Large intestine (tissue), 3 donors: ENCODE measurements around the gene PDZK1IP1. TPM values are rescaled to one million over a fixed set of nuclear protein-coding genes. Genes with fewer than 3 reads are reported as not detected.
"Not testable (repeated sequence)": the region's sequence is repeated elsewhere in the genome, so short reads cannot be mapped to it uniquely, and the experiment has no call there.

Source experiments
- DNase-seq, 2 donors: peaks; one replicate each; pipeline versions ENCODE4 v3.0.0 to v3.0.0-alpha.2; 2013
- H3K27ac ChIP-seq: one replicate; pipeline ENCODE4 v1.5.1; 2013; ENCODE audit warnings: low read length
- H3K27me3 ChIP-seq: 2 replicates; pipeline ENCODE4 v1.6.1; 2013; ENCODE audit warnings: low read length; ENCODE audit not compliant: control insufficient read depth, insufficient read depth
- H3K36me3 ChIP-seq: 2 replicates; pipeline ENCODE4 v1.6.1; 2013; ENCODE audit warnings: low read length; ENCODE audit not compliant: control insufficient read depth, insufficient read depth
- H3K4me1 ChIP-seq: one replicate; pipeline ENCODE4 v1.6.1; 2013; ENCODE audit warnings: low read length; ENCODE audit not compliant: control insufficient read depth, insufficient read depth
- H3K4me3 ChIP-seq: one replicate; pipeline ENCODE4 v1.5.1; 2013; ENCODE audit warnings: low read length
- H3K9me3 ChIP-seq: one replicate; pipeline ENCODE4 v1.6.1; 2013; ENCODE audit warnings: mild to moderate bottlenecking, low read depth, low read length, moderate library complexity; ENCODE audit not compliant: control insufficient read depth
- WGBS: methylation state at CpG from one replicate; pipeline ENCODE4 v1.1.5; 2013; ENCODE audit warnings: low lambda C conversion rate; ENCODE audit not compliant: insufficient coverage; 5-methylcytosine and 5-hydroxymethylcytosine counted together
- polyA plus RNA-seq: library from polyadenylated mRNA; unstranded; fragments of 120-200 nt; gene quantifications from one replicate; pipeline ENCODE4 v1.2.1, GENCODE V29; 2013

PDZK1IP1 gene
- polyA plus RNA-seq, 1 donor = 14.6 TPM

- DNase-seq = no peak
- Histone ChIP-seq H3K9me3 (no peaks in the 10 kb centered on the region), H3K27ac (no peak overlapping the region), H3K27me3 (peaks cover 20% of the 10 kb centered on the region), H3K36me3 (no peaks in the 10 kb centered on the region), H3K4me3 (no peak overlapping the region), H3K4me1 (peaks cover 9% of the 10 kb centered on the region)
- no CpG with 5 or more reads among the region's 4 CpGs for WGBS
Measured at GRCh38 chr1:47212636-47213229, 22.9 kb upstream of the PDZK1IP1 start.

- WGBS = no CpG with 5 or more reads among the region's 9 CpGs
- Histone ChIP-seq H3K9me3 (no peaks in the 10 kb centered on the region), H3K4me1 (peaks cover 9% of the 10 kb centered on the region), H3K27me3 (peaks cover 22% of the 10 kb centered on the region), H3K36me3 (no peaks in the 10 kb centered on the region), H3K27ac (no peak overlapping the region), H3K4me3 (no peak overlapping the region)
- no peak for DNase-seq
Measured at GRCh38 chr1:47211796-47212269, 22.0 kb upstream of the PDZK1IP1 start.

GRCh38 chr1:47210666-47211065 lies 20.8 kb upstream of the PDZK1IP1 start:
- H3K4me3 ChIP-seq = no peak overlapping the region
- no peak overlapping the region for H3K27ac ChIP-seq
- no peak for DNase-seq
- no CpG with 5 or more reads among the region's 3 CpGs for WGBS
- no peaks in the 10 kb centered on the region for H3K9me3 ChIP-seq
- H3K36me3 ChIP-seq = no peaks in the 10 kb centered on the region
- peaks cover 25% of the 10 kb centered on the region for H3K27me3 ChIP-seq
- peaks cover 4% of the 10 kb centered on the region for H3K4me1 ChIP-seq

- Histone ChIP-seq H3K4me1 (no peaks in the 10 kb centered on the region), H3K27me3 (peaks cover 30% of the 10 kb centered on the region), H3K27ac (no peak overlapping the region), H3K36me3 (no peaks in the 10 kb centered on the region), H3K4me3 (no peak overlapping the region), H3K9me3 (no peaks in the 10 kb centered on the region)
- WGBS = 80% methylated on average over 1 of the region's 3 CpGs
- no peak for DNase-seq
Measured at GRCh38 chr1:47209725-47210325, 20.0 kb upstream of the PDZK1IP1 start.

- WGBS = no CpG with 5 or more reads among the region's 8 CpGs
- Histone ChIP-seq H3K36me3 (no peaks in the 10 kb centered on the region), H3K27ac (no peak overlapping the region), H3K4me3 (no peak overlapping the region), H3K9me3 (no peaks in the 10 kb centered on the region), H3K27me3 (peaks cover 33% of the 10 kb centered on the region), H3K4me1 (no peaks in the 10 kb centered on the region)
- no peak for DNase-seq
Measured at GRCh38 chr1:47209091-47209490, 19.3 kb upstream of the PDZK1IP1 start.

GRCh38 chr1:47208374-47208850 lies 18.6 kb upstream of the PDZK1IP1 start:
- WGBS = no CpG with 5 or more reads among the region's 11 CpGs
- DNase-seq = no peak
- no peaks in the 10 kb centered on the region for H3K36me3 ChIP-seq
- peaks cover 33% of the 10 kb centered on the region for H3K27me3 ChIP-seq
- H3K4me1 ChIP-seq = no peaks in the 10 kb centered on the region
- no peak overlapping the region for H3K27ac ChIP-seq
- H3K4me3 ChIP-seq = no peak overlapping the region
- no peaks in the 10 kb centered on the region for H3K9me3 ChIP-seq

- no peak for DNase-seq
- Histone ChIP-seq H3K9me3 (no peaks in the 10 kb centered on the region), H3K27ac (no peak overlapping the region), H3K4me3 (no peak overlapping the region), H3K36me3 (no peaks in the 10 kb centered on the region), H3K4me1 (no peaks in the 10 kb centered on the region), H3K27me3 (peaks cover 33% of the 10 kb centered on the region)
- no CpG with 5 or more reads among the region's 8 CpGs for WGBS
Measured at GRCh38 chr1:47207803-47208373, 18.1 kb upstream of the PDZK1IP1 start.

- Histone ChIP-seq H3K4me3 (no peak overlapping the region), H3K27ac (no peak overlapping the region), H3K27me3 (peaks cover 33% of the 10 kb centered on the region), H3K36me3 (no peaks in the 10 kb centered on the region), H3K9me3 (no peaks in the 10 kb centered on the region), H3K4me1 (no peaks in the 10 kb centered on the region)
- no peak for DNase-seq
- WGBS = no CpG with 5 or more reads among the region's 5 CpGs
Measured at GRCh38 chr1:47205918-47206317, 16.1 kb upstream of the PDZK1IP1 start.

- H3K27me3 ChIP-seq = peaks cover 25% of the 10 kb centered on the region
- H3K9me3 ChIP-seq = not testable (repeated sequence)
- WGBS = no CpG with 5 or more reads among the region's 2 CpGs
Measured at GRCh38 chr1:47203504-47203903, 13.7 kb upstream of the PDZK1IP1 start.

GRCh38 chr1:47201179-47201578 lies 11.3 kb upstream of the PDZK1IP1 start:
- no CpG with 5 or more reads among the region's 4 CpGs for WGBS
- no peak overlapping the region for H3K27ac ChIP-seq

More at GRCh38 chr1:47203504-47203903, 13.7 kb upstream of the PDZK1IP1 start:
- H3K4me1 ChIP-seq, H3K36me3 ChIP-seq, H3K27ac ChIP-seq, DNase-seq, H3K4me3 ChIP-seq: not testable (repeated sequence)

More at GRCh38 chr1:47201179-47201578, 11.3 kb upstream of the PDZK1IP1 start:
- Histone ChIP-seq H3K27me3 (peaks cover 12% of the 10 kb centered on the region), H3K9me3 (no peaks in the 10 kb centered on the region), H3K4me3 (no peak overlapping the region), H3K4me1 (no peaks in the 10 kb centered on the region), H3K36me3 (no peaks in the 10 kb centered on the region)
- DNase-seq = no peak
